ENCODE results near the gene PFKP.

- TF ChIP-seq CTCF (IDR thresholded peaks at IDR 0.05) (no peak), POLR2AphosphoS5 (IDR thresholded peaks at IDR 0.05) (no peak), POLR2A (IDR thresholded peaks at IDR 0.05) (no peak), EP300 (IDR thresholded peaks at IDR 0.05; ENCODE audit: low read depth) (no peak)
Measured at GRCh38 chr10:3166496-3167290, 99.3 kb downstream of the PFKP start.
